Bronchus fibroblast of lung (primary cell): ENCODE measurements around the gene PCDH8. TPM values are rescaled to one million over a fixed set of nuclear protein-coding genes. Genes with fewer than 3 reads are reported as not detected.

Source experiments
- total RNA-seq: library from RNA; depleted of rRNA; stranded (reverse); fragments of >200 nt; gene quantifications from 2 replicates; pipeline ENCODE4 v1.2.3, GENCODE V29; 2015

The PCDH8 gene, protein sequence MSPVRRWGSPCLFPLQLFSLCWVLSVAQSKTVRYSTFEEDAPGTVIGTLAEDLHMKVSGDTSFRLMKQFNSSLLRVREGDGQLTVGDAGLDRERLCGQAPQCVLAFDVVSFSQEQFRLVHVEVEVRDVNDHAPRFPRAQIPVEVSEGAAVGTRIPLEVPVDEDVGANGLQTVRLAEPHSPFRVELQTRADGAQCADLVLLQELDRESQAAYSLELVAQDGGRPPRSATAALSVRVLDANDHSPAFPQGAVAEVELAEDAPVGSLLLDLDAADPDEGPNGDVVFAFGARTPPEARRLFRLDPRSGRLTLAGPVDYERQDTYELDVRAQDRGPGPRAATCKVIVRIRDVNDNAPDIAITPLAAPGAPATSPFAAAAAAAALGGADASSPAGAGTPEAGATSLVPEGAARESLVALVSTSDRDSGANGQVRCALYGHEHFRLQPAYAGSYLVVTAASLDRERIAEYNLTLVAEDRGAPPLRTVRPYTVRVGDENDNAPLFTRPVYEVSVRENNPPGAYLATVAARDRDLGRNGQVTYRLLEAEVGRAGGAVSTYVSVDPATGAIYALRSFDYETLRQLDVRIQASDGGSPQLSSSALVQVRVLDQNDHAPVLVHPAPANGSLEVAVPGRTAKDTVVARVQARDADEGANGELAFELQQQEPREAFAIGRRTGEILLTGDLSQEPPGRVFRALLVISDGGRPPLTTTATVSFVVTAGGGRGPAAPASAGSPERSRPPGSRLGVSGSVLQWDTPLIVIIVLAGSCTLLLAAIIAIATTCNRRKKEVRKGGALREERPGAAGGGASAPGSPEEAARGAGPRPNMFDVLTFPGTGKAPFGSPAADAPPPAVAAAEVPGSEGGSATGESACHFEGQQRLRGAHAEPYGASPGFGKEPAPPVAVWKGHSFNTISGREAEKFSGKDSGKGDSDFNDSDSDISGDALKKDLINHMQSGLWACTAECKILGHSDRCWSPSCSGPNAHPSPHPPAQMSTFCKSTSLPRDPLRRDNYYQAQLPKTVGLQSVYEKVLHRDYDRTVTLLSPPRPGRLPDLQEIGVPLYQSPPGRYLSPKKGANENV
- total RNA-seq, result not detected in 2 replicates

GRCh38 chr13:52848455-52849195 is at the start of gene PCDH8:
TSS of gene PCDH8 (minus strand) at chr13:52848640. CDS start at chr13:52848436, 204 bp downstream.

Other genes with a start within 250 kb of the PCDH8 start
- 2.5 and 2.9 TPM in 2 replicates for gene HNRNPA1L2, start 206.2 kb downstream of the PCDH8 start, total RNA-seq
- gene SUGT1, start 195.8 kb downstream of the PCDH8 start, total RNA-seq, result 36.1 and 38.2 TPM in 2 replicates
- not detected in 2 replicates for gene CNMD, start 108.8 kb downstream of the PCDH8 start, total RNA-seq
- gene OLFM4, start 180.2 kb upstream of the PCDH8 start, total RNA-seq, result not detected in 2 replicates